GM21825 (cell line): Measurements from ENCODE around the gene TMEM63B.
"Not testable (repeated sequence)": the region's sequence is repeated elsewhere in the genome, so short reads cannot be mapped to it uniquely, and the experiment has no call there.

Source experiments
- ATAC-seq: cut with Tn5 transposase; IDR thresholded peaks from one replicate; pipeline ENCODE4 v1.9.1; 2021; ENCODE audit warnings: mild to moderate bottlenecking, moderate library complexity; ENCODE audit not compliant: unreplicated experiment

TMEM63B gene

DNA sequence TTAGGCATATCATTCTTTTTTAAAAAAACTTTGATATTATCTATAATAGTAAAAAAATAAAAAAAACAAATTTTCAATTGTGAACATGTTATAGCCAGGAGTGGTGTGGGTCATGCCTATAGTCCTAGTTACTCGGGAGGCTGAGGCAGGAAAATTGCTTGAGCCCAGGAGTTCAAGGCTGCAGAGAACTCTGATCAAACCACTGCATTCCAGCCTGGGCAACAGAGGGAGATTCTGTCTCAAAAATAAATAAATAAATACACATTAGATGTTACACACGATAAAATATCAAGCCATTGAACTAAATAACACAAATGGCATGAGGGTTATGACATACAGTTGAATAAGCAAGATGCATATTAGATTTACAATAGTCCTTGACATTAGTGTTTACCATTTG lies 61.5 kb downstream of the TMEM63B start:
- no peak for ATAC-seq

DNA sequence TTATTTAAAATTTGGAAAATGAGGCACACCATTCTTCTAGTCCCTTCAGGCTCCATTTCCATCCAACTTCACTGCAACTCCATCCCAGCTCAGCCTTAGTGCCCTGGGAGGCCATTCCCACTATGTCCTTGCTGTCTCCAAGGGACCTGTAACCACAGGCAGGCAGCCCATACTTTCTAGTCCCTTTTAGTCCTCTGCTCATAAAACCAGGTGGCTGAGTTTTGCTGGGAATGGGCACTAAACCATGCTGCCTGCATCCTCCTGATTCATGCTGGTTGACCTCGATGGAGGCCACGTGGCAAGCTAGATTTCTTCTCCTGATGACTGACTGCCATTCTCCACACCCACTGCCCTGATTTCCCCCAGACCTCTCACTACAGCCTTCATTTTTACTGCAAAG lies 61.9 kb downstream of the TMEM63B start:
- no peak for ATAC-seq

DNA sequence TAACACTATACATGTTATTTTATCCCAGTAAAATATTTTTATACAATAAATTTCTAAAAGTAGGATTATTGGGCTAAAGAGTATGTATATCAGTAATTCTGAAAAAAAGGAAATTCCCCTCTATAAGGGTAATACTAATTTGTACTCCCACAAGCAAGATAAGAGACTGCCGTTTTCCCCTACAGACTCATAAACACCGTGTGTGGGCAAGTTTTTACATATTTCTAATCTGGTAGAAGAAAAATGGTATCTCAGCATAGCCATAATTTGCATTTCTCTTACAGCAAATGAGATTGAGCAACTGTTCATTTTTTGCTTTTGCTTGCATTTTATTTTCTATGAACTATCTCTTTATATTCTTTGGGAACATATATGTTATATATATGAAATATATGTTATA lies 63.4 kb downstream of the TMEM63B start:
- ATAC-seq = no peak

DNA sequence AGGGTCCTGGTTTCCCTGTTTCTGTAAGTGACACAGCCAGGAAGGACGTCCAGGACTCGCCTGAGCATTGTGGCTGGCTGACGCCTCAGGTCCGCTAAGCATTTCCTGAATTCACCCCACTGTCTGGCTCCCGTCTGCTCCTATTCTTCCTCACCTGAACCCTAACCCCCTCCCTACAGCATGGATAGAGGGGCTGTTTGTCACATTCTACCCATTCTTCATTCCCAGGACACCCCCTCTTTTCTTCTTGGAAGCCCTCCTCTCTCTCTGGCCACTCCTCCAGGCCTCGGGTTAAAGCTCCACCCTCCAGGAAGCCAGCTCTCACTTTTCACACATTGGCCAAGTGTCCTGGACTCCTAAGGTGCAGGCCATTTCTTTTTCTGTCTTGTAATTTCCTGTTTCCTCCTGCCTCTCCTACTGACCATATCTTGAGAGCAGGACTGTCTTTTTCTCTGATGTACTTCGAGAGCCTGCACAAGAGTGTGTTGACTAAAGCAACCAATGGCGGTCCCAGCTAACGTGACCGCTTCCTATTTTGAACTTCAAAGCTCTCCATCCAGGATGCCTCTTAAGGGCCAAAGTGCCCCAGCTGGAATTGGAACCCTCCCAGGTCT lies 65.2 kb downstream of the TMEM63B start:
- no peak for ATAC-seq

DNA sequence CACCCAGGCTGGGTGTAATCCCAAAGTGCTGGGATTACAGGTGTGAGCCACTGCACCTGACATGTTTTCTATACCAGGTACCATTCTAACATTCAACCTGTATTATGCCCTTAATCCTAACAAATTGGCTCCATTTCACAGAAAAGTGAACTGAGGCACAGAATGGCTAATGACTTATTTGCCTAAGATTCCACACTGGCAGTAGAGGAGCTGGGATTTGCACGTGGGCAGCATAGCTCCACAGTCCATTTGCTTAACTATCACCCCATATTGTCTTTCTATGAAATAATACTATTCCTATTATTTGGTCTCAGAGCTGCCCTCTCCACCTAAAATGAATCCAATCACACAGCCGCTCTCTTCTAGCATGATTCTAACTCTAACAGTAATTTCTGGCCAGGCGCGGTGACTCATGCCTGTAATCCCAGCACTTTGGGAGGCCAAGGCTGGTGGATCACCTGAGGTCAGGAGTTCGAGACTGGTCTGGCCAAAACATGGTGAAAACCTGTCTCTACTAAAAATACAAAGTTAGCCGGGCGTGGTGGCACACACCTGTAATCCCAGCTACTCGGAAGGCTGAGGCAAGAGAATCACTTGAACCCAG lies 66.1 kb downstream of the TMEM63B start:
- no peak for ATAC-seq

GRCh38 chr6:44194326-44194725 lies 67.0 kb downstream of the TMEM63B start:
- no peak for ATAC-seq

GRCh38 chr6:44196351-44196750 lies 69.0 kb downstream of the TMEM63B start:
- not testable (repeated sequence) for ATAC-seq

DNA sequence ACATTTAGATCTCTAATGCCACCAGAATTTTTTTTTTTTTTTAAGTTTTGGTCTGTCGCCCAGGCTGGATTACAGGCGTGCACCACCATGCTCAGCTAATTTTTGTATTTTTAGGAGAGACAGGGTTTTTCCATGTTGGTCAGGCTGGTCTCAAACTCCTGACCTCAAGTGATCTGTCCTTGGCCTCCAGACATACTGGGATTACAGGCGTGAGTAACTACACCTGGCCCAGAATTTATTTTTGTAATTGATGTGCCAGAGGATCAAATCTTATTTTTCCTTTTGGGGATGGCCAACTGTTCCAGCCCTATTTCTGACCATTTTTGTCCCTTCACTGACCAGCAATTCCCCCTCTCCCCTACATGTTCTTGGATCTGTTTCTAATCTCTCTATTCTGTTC lies 71.3 kb downstream of the TMEM63B start:
- ATAC-seq = no peak

DNA sequence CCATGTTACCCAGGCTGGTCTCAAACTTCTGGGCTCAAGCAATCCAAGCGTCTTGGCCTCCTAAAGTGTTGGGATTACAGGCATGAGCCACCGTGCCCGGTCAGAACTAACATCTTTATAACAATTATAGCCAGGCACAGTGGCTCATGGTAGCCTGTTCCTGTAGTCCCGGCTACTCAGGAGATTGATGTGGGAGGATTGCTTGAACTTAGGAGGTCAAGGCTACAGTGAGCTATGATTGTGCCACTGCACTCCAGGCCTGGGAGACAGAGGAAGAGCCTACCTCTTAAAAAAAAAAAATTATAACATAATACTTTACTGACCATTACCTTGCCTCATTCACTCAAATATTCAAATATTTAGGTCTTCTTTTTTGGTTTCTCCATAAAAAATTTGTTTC lies 72.5 kb downstream of the TMEM63B start:
- ATAC-seq = no peak

DNA sequence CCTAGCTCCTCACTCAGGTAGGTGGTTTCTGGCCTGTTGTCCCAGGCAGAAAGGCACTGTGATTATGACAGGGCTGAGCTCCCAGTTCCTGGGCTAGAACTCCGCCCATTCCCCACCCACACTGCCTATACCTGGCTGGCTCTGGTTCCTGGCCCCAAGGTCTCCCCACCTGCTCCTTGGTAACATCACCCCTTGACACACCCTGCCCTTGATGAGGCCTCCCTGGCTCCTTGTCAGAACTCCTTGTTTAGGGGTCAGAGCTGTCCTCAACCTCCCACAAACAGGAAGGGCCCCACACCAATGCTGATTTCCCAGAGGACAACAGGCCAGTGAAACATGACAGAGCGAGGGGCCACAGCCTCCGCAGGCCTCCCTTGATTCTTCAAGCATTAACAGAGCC lies 73.8 kb downstream of the TMEM63B start:
- ATAC-seq = no peak

GRCh38 chr6:44201638-44202303 lies 74.4 kb downstream of the TMEM63B start:
- no peak for ATAC-seq

DNA sequence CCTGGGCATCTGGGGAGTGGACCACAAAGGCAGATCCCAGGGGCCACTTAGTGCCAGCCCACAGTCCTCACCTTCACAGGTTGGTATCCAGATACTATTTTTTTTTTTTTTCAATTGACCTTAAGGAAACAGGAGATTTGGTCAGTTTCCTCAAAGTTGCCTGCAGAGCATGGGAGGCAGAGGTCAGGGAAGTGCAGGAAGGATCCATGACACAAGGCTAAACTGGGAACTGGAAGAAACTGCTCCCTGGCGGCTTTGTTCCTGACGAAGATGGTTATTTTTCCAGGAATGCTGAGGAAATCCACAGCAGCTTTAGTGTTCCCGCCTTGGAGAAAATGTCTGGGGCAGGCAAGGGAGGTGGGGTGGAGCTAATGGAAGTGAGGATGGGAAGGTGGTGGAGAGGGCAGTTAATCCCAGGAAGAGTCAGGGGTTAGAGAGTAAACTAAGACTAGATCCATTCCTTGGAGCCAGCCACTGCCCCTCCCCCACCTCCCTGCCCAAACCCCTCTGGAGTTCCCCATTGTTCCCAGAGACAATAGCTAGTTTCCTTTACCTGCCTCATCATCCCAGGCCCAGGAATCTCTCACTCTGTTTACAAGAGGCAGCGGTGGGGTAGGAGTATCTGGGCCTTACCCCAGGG lies 75.1 kb downstream of the TMEM63B start:
- no peak for ATAC-seq

- ATAC-seq = no peak
Observed at GRCh38 chr6:44202972-44203750, 75.8 kb downstream of the TMEM63B start.

- no peak for ATAC-seq
Observed at GRCh38 chr6:44203955-44204354, 76.6 kb downstream of the TMEM63B start.
